ENCODE results near the gene BICC1.

Gene BICC1

DNA sequence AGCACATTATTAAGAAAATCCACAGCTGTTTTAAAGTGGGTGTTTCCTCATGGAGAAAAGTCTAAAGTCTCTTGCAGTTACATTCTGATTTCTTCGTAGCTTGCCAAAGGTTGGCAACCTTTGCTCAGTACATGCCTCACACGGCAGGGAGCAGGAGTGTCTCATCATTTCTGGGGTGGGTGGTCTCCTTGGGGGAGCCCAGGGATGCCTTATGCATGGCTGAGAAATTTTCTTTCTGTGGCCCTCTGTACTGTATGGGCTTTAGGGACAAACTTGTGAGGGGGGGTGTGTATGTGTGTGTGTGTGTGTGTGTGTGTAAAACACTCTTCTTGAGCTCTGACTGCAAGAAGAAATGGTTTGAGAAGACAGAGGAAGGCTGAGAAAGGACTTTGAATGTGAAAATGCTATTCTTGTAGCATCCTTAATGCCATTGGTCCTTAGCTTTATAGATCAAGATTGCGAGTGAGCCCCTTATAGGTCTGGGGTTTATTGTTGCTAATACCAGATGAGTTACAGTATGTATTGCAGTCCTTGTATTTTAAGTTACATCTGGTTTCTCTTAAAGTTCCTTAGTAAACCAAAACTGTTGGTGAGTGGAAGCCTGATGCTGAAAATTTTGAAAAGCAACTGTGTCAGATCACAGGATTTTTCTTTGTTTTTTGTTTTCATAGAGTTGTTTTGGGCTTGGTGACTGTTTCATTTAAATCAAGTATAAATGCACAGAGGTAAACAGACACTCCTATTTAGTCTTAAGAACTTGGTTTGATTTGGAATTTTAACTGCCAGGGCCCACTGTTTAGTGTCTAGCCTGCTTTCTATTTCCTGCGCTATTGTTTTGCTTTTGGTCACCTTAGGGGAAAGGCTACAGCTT is 242.0 kb downstream of the BICC1 start:
- DNase-seq, result no peak

DNA sequence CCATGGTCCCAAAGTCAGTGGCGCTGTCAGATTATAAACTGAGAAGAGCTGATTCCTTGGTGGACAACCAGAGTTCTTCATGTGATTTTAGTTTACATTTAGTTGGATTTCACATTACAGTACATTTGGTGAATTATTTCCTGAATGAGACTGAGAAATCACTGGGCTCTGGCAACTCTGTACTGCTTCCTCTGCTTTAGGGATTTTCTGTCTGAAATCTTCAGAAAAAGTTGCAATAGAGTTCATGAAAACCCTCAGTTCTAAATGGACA is 242.6 kb downstream of the BICC1 start:
- no peak for DNase-seq

DNA sequence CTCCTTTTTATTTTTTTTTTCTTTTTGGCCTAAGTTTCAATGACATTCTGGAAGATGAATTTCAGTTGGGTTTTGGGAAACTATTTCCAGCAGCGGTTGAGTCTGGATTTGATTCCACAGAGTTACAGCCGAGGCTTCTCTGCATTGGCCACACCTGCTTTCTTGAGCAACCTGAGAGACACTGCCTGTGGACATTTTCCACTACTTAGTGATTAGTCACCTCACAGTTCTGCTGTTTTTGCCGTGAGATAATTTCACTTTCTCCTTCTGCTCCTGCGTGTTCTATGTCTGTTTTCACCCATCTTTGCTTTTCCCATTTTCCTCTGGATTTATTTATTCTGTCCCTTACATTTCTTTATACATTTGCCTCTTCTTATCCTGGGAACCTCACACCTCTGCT is 243.0 kb downstream of the BICC1 start:
- DNase-seq, result no peak

DNA sequence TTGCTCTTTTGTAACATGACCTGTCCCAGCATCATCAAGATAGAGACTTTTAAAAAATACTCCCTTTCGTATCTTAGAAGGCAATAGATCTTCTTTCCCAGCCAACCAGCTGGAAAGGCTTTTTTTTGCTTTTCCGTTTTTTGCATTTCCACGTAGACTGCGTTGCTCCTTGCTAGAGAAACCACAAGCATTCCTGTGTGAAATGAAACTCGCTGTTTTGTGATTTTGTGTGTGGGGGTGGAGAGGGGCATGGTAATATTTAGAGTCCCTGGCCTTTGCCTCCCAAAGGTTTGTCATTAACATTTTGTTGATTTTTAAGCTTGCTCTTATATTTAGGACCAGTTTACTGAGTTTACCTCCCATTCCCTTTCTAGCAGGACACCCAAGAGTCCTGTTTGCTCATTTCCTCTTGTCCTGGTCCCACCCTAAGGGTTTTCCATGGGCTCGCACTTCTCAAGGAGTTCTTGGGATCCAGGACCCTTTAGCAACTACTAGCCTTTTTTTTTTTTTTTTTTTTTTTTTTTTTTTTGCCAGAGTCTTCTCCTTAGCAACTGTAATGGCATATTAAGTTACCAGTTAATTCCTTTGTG is 243.6 kb downstream of the BICC1 start:
- no peak for DNase-seq

DNA sequence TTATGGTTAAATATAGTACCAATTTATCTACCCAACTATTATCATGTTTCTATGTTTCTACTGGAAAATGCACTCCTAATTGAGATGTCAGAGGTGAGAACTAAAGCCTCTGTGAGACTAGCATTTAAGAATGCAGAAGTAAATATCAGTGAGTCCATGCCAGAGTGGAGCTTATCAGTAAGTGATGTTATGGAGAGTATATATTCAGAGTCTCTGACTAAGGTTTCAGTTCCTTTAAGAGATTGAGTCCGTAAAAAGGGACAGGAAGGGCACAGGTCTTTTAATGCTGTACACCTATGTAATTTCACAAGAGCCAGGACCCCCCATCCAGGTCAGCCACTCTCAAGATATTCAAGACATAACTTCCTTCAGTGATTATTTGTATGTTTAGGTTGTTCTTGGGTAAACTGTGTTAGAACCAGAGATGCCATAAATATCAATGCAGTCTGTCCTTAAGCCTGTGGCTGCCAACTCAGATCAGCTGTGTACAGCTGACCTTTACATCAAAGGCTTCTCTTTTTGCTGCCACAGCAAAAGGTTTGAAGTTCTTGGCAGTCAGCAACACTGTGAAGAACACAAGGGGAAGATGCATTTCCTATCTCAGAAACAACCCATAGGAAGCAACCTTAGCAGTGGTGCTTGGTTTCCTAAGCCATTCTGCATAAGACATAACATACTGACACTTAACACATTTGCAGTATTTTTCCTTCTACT is 244.8 kb downstream of the BICC1 start:
- no peak for DNase-seq

DNA sequence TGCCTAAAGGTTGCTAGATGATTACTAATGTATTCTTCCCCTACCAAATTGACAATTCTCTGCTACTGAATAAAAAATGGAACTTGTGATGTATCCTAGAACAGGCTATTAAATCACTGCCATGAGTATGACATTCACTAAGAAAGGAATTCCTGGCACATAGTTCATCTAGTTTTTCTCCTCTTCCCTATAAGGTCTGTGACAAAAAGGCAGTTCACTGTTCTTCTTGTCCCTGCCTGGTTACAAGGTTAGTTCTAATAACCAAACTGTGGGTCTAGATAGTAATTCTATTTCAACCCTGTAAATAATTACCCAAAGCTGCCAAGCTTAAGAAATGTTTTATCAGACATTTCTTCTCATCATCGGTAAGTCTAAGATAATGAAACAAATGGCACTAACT is 245.6 kb downstream of the BICC1 start:
- no peak for DNase-seq

DNA sequence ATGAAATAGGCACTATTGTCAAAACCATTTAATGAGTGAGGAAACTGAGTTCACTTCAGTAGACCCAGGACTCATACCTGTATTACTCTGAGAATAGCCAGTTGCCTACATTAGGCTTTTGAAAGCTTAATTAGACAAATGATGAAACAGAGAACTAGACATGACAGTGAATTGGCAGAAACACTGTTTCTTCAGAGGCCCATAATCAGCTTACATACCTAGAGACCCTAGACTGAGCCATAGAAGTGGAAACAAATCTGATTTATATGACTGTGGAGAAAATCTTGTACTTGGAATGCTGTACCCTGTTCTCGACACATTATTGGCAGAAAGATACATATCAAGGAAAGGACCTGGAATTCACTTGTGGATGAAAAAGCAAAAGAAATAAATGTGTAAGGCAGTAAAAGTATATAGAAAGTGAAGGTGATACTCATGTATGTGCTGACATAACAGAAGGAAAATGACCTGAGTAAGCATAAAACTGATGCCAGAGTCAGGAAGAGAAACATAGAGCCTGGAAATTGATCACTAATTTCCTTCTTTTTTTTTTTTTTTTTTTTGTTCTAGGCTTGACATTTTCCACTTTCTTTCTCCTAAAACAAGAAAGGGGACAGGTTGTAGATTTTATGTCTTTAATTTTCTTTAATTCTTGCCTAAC is 251.5 kb downstream of the BICC1 start:
- DNase-seq, result no peak

DNA sequence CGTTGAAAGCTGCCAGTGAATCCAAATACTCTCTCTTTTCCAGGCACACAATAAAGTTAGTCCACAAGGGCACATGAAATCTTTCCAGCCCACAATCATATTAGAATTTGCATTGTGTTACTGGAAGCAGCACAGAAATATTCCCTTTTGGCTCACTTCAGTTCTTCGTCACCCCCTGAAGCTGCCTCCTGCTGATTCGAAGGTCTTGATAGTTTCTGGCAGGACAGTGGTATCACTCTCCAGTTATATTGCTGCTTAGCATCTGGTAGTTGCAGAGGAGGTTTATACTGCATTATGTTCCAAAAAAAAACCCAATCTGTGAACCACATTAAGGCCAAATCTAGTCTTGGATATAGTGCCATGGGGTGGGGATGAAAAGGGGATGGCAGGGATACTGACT is 253.2 kb downstream of the BICC1 start:
- DNase-seq, result no peak

DNA sequence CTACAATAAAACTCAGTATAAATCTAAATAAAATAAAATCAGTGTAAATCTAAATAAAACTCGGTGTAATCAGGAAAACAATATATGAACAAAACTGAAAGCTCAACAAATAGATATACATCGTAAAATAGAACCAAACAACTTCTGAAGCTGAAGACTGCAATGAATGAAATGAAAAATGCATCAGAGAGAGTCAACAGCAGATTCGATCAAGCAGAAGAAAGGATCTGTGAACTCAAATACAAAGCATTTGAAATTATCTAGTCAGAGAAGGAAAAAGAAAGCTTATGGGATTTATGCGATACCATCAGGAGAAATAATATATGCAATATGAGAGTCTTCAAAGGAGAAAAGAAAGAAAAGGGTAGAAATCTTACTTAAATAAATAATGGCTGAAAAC is 255.0 kb downstream of the BICC1 start:
- no peak for DNase-seq

DNA sequence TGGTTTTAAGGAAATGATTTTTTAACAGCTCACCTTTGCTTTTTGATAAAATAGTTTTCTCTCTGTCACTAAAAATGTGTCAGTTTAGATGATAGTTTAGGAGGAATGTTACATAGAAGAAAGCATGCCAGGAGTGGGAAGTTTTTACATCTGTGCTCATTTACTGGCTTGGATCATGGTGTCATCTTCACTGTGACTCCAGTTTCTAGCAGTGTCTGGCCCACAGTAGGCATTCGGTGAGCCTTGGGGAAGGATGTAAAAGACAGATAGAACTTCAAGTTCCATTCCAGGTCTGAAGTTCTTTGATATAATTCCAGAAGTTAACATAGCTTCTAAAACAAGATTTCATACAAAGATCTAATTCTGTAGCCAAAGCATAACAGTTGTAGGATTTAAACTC is 259.2 kb downstream of the BICC1 start:
- no peak for DNase-seq

DNA sequence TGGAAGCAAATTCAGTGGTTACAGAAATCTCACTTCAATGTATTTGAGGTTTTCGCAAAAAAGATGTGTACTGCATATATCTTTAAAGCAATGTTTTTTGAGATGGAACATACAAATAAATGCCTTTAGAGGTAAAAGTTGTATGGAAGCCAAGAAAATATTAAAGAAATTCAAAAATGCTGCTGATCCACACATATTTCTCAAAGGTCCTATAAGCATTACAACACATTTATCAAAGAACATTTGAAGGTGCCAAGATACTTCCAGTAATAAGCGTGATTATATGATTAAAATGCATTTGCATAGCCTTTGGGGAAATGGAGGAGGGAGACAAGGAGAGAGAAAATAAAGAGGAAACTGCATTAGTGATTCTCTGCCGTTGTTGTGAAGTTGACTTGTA is 260.1 kb downstream of the BICC1 start:
- DNase-seq, result no peak

DNA sequence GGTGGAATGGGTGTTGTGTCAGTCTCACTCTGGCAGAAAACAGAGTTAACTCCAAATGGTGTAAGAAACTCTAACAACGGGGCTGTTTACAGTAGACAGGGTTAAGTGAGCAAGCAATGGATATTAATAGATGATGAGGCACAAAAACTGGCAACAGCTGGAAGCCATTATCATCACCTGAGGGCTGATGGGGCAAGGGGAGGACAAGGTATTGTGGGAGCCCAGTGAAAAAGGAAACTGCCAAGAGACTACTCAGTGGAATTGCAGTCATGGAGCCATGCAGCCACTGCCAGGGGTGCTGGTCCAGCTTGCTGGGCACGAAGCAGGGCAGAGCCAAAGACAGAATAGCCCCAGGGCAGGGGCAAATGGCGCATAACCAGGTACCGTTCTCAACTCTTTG is 260.7 kb downstream of the BICC1 start:
- no peak for DNase-seq

DNA sequence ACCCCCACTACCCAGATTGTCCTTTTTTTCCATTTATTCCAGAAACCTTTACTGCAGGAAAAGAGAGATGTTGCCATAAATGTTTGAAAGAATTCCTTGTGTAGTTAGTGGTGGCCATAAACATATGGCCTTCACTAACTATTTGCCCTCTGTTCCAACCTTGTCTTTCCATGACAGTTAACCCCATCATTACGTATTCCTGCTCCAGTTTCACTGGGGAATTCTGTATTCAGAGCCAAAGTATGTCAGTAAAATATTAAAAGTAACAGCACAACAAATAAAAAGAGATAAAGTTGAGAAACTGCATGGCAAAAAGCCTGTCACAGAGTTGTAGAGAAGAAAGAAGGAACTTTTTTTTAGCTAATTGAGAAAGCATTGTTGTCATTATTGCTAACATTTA is 261.3 kb downstream of the BICC1 start:
- DNase-seq, result no peak

DNA sequence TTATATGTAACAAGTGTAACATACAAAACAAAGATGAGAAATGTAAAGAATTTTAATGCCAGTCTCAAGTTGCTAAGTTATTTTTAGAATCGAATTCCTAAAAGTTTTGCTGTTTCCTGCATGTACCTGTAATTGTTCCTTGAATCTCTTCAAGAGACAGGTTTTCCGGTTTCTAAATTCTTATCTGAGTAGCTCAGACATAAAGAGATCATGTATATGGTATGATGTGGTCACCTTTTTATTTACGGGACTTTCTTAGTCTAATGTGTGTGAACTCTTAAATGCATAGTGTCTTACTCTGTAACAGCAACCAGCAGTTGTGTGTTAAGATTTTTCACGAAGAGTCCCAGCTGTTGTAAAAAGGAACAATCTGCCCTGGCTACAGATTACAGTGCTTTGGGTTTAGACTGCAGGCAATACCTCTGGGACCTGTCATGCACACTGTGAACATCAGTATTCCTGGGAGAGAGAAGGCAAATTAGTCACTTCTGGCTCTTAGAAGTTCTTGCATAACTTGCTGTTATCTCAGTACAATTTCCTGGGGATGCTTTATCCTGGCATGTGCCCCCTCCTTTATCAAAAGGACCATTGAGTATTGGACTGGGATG is 263.4 kb downstream of the BICC1 start:
- no peak for DNase-seq

DNA sequence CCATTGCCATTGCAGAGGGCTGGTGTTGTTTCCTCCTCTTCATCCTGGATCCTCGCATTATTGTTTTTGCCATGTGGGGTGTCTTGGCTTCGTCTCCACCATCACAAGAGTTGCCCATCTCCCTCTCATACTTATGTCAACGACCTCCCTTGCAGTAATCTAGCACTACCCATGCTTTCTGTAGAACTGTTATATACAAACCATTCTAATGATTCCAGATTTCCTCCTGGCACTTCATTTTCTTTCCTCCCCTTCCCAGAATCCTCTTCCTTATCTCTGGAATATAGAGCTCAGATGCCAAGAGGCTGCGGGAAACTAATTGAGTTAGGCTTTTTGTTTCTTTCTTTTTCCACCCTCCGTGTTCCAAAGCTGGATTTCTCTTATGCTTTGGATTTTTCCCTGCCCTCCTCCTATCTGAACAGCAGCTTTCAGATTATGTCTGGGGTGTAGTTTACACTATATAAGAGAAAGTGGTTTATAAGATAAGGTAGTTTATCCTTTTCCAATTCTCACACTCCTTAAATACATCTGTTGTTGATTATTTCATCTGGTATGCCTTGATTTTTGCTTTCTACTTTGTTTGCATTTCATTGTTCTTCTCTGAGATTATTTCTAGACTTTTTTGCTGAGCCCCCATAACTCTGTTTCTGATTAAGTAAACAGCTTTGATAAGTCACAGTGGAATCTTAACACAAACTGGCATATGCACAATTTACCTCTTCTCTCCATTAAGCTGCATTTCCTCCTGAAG is 264.1 kb downstream of the BICC1 start:
- no peak for DNase-seq

DNA sequence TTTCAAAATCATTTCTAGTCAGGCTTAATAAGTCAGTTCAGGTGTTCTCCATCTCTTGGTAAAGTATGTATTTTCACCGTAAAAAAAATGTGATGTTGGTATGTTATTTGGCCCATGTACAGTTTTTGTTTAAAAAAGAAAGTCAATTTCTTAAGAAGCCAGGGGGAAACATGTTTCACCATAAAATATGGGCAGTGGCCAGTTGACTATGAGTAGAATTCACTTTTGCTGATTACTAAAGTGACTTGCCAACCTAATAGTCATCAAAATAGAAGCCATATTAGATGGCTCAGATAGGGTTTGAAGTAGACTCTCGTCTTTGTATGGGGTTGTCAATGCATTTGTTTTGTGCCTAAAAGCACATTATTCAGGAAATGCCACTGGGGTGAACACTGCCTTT is 266.3 kb downstream of the BICC1 start:
- no peak for DNase-seq

DNA sequence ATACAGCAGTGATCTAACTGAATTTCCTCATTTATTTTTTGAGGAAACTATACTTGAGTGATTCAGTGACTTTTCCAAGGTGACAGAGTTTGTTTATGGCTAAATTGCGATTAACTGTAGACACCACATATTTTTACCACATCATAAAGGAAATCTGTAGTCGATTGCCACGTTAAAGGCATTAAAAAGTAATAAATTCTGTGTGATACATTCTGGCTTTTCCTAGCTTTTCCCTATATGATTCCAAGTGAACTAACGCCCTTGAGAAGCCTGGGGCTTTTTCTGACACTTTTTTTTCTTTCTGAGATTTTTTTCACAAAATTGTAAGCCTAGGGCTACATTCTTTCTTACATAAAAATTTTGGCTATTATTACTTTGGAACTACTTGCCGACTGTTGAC is 266.9 kb downstream of the BICC1 start:
- DNase-seq, result no peak

DNA sequence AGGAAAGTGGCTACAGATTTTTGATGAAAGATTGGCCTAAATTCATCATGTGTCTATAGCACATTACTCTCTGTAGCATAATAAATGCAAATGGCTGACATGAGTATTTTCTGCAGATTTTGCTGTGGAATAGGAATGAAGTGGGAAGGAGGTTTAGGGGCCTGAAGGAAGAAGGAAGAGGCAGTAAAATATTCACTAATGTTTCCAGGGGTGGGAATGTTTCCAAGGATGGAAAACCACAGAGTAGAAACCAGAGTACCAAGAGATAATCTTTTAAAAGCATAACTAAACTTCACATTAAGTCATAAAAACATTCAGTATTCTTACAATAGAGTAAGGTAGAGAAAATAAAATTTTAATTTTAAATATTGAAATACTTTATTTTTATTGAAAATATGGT is 267.8 kb downstream of the BICC1 start:
- no peak for DNase-seq

DNA sequence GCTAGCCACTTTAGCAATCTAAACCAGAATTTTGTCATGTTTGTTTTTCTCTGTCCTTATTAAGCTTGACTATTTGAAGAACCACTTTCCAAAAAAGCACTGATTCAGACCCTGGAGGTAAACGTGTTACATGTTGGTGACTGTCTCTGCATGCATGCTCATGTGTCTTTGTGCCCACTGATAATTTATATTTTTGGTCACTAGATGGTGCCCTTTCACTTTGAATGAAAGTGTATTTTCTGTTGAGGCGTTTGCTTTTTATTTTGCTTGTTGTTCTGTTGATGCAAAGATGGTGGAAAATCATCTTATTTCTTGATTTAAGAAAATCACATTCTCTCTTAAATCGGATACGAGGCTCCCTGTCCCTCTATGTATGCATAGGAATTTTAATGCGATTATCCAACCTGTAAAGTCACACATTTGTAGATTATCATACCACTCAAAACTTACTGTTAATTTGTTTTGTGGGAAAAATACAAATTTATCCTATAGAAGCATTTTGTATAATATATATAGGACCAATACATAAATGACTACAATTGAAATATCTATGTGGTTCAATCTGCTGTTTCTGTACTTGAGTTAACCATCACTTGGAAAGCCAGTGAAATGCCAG is 269.3 kb downstream of the BICC1 start:
- DNase-seq, result no peak

DNA sequence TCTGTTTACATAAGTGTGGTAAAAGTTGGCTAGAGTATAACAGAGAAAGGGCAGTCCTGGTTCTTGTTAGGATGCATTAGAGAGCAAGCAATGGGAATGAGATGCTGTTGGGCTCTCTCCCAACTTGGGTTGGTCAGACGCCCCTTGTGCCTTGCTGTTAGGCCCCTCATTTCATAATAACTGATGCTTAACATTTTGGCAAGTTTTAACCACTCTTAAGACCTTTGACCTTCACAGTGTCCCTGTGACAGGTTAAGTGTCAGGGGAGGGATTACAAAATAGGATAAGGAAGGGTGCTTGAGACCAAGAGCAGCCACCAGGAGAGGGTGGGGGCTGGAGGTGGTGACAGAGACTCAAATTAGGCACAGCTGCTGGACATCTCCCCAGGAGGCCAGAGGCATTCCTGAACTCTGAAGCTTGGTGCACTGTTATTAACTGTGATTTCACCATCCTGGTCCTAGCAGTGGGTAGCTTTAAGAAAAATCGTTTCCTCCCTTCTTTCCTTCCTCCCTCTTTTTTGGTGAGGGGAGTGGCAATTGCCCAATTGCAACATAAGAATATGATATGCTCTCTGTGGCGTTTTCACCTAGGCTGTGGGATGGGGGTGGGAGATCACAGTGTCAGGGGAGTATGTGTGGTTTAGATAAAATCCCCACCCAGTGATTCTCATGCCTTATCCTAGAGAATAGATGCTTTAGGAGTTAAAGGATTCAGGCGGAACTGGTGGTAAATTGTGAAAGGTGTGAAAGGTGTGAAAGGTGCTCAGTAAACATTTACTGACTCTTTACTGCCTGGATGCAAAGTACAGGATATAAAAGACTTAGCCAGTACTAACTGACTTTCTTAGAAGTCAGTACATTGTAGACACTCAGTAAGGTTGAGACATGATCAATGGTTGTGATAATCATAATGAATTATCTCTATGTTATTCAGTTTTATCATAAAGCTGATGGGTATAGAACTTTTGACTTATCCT is 270.5 kb downstream of the BICC1 start:
- no peak for DNase-seq

DNA sequence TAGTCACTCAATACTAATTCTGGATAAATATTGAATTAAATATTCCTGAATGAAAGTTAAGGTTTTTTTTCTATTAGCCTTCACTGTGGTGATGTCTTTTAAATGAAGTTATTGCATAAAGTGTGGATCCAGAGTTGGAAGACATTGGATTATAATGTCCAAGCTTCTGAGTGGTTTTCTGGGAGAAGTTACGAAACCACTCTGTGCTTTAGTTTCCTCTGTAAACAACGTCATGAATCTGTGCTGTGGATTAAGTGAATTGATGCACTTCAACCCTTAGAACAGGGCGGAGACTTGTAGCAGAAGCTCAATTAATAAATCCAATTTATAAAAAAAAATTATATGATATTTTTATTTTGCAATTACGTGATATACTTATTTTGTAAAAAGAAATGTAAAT is 271.7 kb downstream of the BICC1 start:
- DNase-seq, result no peak

All from CD4-positive, alpha-beta T cell treated with Interleukin-6 for 4 hours (primary cell).